Suprapubic skin (tissue), 4 donors: ENCODE data around the gene DHCR7. TPM values are rescaled to one million over a fixed set of nuclear protein-coding genes. Genes with fewer than 3 reads are reported as not detected.

Experiments used
- DNase-seq, 2 donors: peaks; one replicate each; pipeline ENCODE4 v3.0.0-alpha.2; 2019; ENCODE audit warnings: low spot score in 2 of 2
- H3K27ac ChIP-seq: fragments of 200-600 bp; sonication (generic); one replicate; pipeline ENCODE4 v1.5.1; 2019
- H3K27me3 ChIP-seq: fragments of 200-600 bp; sonication (generic); one replicate; pipeline ENCODE4 v1.5.1; 2019
- H3K36me3 ChIP-seq: fragments of 200-600 bp; sonication (generic); one replicate; pipeline ENCODE4 v1.5.1; 2019
- H3K4me1 ChIP-seq: fragments of 200-600 bp; sonication (generic); one replicate; pipeline ENCODE4 v1.5.1; 2019
- H3K4me3 ChIP-seq: fragments of 200-600 bp; sonication (generic); one replicate; pipeline ENCODE4 v1.5.1; 2019; ENCODE audit warnings: mild to moderate bottlenecking
- H3K9me3 ChIP-seq: fragments of 200-600 bp; sonication (generic); one replicate; pipeline ENCODE4 v1.5.1; 2019
- EP300 ChIP-seq: sonication (generic); formaldehyde crosslinking; IDR thresholded peaks from one replicate; pipeline ENCODE4 v1.6.1; 2017; ENCODE audit warnings: antibody characterized with exemption
- POLR2A ChIP-seq, 2 donors: fragments of 450-650 bp; IDR thresholded peaks; one replicate each; pipeline ENCODE4 v1.6.1; 2017; ENCODE audit warnings: antibody characterized with exemption in 2 of 2, mild to moderate bottlenecking in 2 of 2, moderate library complexity in 2 of 2
- POLR2AphosphoS5 ChIP-seq, 3 donors: sonication (generic); formaldehyde crosslinking; IDR thresholded peaks; one replicate each; pipeline ENCODE4 v1.6.1; 2017; ENCODE audit warnings: antibody characterized with exemption in 3 of 3
- WGBS: methylation state at CpG from one replicate; pipeline ENCODE4 v1.1.5; 2018; 5-methylcytosine and 5-hydroxymethylcytosine counted together
- total RNA-seq, 4 donors: library from RNA; depleted of rRNA; stranded (reverse); fragments of >200 nt; gene quantifications; one replicate each; pipeline ENCODE4 v1.1.0, GENCODE V29; 2016
- TF ChIP-seq, protein P1 (sequence below), 2 donors: fragments of 200-600 bp in 1 of 2; fragments of 450-650 bp in 1 of 2; sonication (generic) in 1 of 2; IDR thresholded peaks; one replicate each; pipeline ENCODE4 v1.5.1; 2016 to 2019; ENCODE audit warnings: antibody characterized with exemption in 2 of 2, mild to moderate bottlenecking in 1 of 2, moderate library complexity in 1 of 2

The DHCR7 gene
- total RNA-seq, 4 donors from 2014 or later = 41.8 to 140 (median 76.7) TPM

DNA sequence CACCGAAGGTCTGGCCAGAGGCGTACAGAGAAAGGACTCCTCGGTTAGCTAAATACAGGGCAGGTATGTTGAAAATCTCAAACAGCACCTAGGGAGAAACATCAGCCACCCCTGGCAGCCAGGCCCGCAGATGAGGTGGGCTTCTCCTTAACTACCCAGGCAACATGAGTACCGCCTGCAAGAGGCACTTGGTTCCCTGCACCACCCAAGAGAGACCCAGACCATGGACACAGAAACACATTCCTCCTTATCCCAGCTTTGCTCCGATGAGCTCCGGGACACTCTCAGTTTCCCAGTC lies 53.0 kb downstream of the DHCR7 start:
- DNase-seq = no peak
- Histone ChIP-seq H3K4me3 (no peak overlapping the region), H3K9me3 (no peaks in the 10 kb centered on the region), H3K4me1 (no peaks in the 10 kb centered on the region), H3K27ac (no peak overlapping the region), H3K36me3 (no peaks in the 10 kb centered on the region), H3K27me3 (peaks cover 51% of the 10 kb centered on the region)
- 78% methylated on average over 7 of the region's 7 CpGs for WGBS
- TF ChIP-seq POLR2A (IDR thresholded peaks at IDR 0.05) (no peak), EP300 (no peak), POLR2AphosphoS5 (IDR thresholded peaks at IDR 0.05) (no peak)
- TF ChIP-seq, protein P1, sequence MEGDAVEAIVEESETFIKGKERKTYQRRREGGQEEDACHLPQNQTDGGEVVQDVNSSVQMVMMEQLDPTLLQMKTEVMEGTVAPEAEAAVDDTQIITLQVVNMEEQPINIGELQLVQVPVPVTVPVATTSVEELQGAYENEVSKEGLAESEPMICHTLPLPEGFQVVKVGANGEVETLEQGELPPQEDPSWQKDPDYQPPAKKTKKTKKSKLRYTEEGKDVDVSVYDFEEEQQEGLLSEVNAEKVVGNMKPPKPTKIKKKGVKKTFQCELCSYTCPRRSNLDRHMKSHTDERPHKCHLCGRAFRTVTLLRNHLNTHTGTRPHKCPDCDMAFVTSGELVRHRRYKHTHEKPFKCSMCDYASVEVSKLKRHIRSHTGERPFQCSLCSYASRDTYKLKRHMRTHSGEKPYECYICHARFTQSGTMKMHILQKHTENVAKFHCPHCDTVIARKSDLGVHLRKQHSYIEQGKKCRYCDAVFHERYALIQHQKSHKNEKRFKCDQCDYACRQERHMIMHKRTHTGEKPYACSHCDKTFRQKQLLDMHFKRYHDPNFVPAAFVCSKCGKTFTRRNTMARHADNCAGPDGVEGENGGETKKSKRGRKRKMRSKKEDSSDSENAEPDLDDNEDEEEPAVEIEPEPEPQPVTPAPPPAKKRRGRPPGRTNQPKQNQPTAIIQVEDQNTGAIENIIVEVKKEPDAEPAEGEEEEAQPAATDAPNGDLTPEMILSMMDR (IDR thresholded peaks at IDR 0.05) = no peak

DNA sequence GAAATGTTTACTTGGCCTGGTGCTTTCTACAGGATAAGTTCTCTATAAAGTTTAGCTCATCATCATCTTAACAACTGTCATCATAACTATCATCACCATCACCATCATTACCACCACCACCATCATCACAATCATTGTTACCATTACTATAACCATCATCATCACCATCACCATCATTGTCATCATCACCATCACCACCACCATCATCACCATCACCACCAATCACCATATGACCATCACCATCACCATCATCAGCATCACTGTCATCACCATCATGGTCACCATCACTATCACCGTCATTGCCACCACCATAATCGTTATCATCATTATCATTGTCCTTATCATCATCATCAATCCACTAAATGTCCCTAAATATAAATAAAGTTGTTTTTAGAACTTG lies 54.9 kb downstream of the DHCR7 start:
- Histone ChIP-seq H3K4me1 (no peaks in the 10 kb centered on the region), H3K27ac (no peak overlapping the region), H3K27me3 (peaks cover 67% of the 10 kb centered on the region), H3K4me3 (no peak overlapping the region), H3K36me3 (no peaks in the 10 kb centered on the region), H3K9me3 (no peaks in the 10 kb centered on the region)
- DNase-seq = no peak
- TF ChIP-seq EP300 = no peak
- TF ChIP-seq, protein P1 (IDR thresholded peaks at IDR 0.05) = no peak
- no peak for TF ChIP-seq POLR2A (IDR thresholded peaks at IDR 0.05)
- WGBS = 94% methylated on average over 2 of the region's 2 CpGs

- no peak for TF ChIP-seq POLR2A (IDR thresholded peaks at IDR 0.05)
- no peak for TF ChIP-seq EP300
- TF ChIP-seq, protein P1 (IDR thresholded peaks at IDR 0.05) = no peak
- TF ChIP-seq POLR2AphosphoS5 (IDR thresholded peaks at IDR 0.05) = no peak
- Histone ChIP-seq H3K4me1 (no peaks in the 10 kb centered on the region), H3K27me3 (peaks cover 66% of the 10 kb centered on the region), H3K27ac (no peak overlapping the region), H3K36me3 (no peaks in the 10 kb centered on the region), H3K9me3 (no peaks in the 10 kb centered on the region), H3K4me3 (no peak overlapping the region)
- DNase-seq = no peak
- 21% methylated on average over 8 of the region's 8 CpGs for WGBS
Observed at GRCh38 chr11:71391796-71392195, 56.4 kb downstream of the DHCR7 start.

GRCh38 chr11:71391352-71391751 lies 56.8 kb downstream of the DHCR7 start:
- TF ChIP-seq POLR2A (IDR thresholded peaks at IDR 0.05) (no peak), POLR2AphosphoS5 (IDR thresholded peaks at IDR 0.05) (no peak), EP300 (no peak)
- TF ChIP-seq, protein P1 (IDR thresholded peaks at IDR 0.05) = no peak
- Histone ChIP-seq H3K4me1 (no peaks in the 10 kb centered on the region), H3K4me3 (no peak overlapping the region), H3K36me3 (no peaks in the 10 kb centered on the region), H3K27me3 (peaks cover 67% of the 10 kb centered on the region), H3K9me3 (no peaks in the 10 kb centered on the region), H3K27ac (no peak overlapping the region)
- no peak for DNase-seq
- WGBS = 56% methylated on average over 5 of the region's 5 CpGs

- peaks cover 62% of the 10 kb centered on the region for H3K27me3 ChIP-seq
- DNase-seq = no peak
- no peaks in the 10 kb centered on the region for H3K4me1 ChIP-seq
- H3K9me3 ChIP-seq = no peaks in the 10 kb centered on the region
- 81% methylated on average over 7 of the region's 7 CpGs for WGBS
- H3K27ac ChIP-seq = no peak overlapping the region
- TF ChIP-seq, protein P1 (IDR thresholded peaks at IDR 0.05) = no peak
- no peak overlapping the region for H3K4me3 ChIP-seq
- H3K36me3 ChIP-seq = no peaks in the 10 kb centered on the region
Observed at GRCh38 chr11:71388637-71389235, 59.5 kb downstream of the DHCR7 start.
